Liver (tissue), 9 donors: ENCODE results near the gene CARD14. TPM values are rescaled to one million over a fixed set of nuclear protein-coding genes. Genes with fewer than 3 reads are reported as not detected.

Source experiments
- DNase-seq: peaks from one replicate; pipeline ENCODE4 v3.0.0-alpha.2; 2017; ENCODE audit warnings: low spot score
- H3K27ac ChIP-seq, 2 donors: one replicate each; pipeline ENCODE4 v1.7.0; 2013; ENCODE audit warnings: inconsistent platforms in 2 of 2, low read length in 2 of 2, control low read depth in 1 of 2, low read depth in 1 of 2, mild to moderate bottlenecking in 1 of 2
- H3K27me3 ChIP-seq, 4 donors: one replicate each; pipeline versions ENCODE4 v1.6.1 to v1.7.0; 2013; ENCODE audit warnings: low read length in 3 of 4, inconsistent platforms in 1 of 4, mild to moderate bottlenecking in 1 of 4, moderate library complexity in 1 of 4; ENCODE audit not compliant: control insufficient read depth in 4 of 4, insufficient read depth in 4 of 4
- H3K36me3 ChIP-seq, 4 donors: one replicate each; pipeline versions ENCODE4 v1.6.1 to v1.7.0; 2013; ENCODE audit warnings: low read length in 3 of 4, mild to moderate bottlenecking in 3 of 4, low read depth in 1 of 4, moderate library complexity in 1 of 4; ENCODE audit not compliant: control insufficient read depth in 4 of 4, insufficient read depth in 3 of 4
- H3K4me1 ChIP-seq, 4 donors: one replicate each; pipeline versions ENCODE4 v1.6.1 to v1.7.0; 2013; ENCODE audit warnings: low read length in 3 of 4, mild to moderate bottlenecking in 3 of 4, moderate library complexity in 1 of 4; ENCODE audit not compliant: control insufficient read depth in 4 of 4, insufficient read depth in 4 of 4
- H3K4me3 ChIP-seq, 3 donors: one replicate each; pipeline versions ENCODE4 v1.6.1 to v1.7.0; 2013; ENCODE audit warnings: low read length in 3 of 3, control low read depth in 1 of 3, low read depth in 1 of 3, mild to moderate bottlenecking in 1 of 3
- H3K9ac ChIP-seq, 2 donors: one replicate each; pipeline ENCODE4 v1.7.0; 2013; ENCODE audit warnings: low read length in 2 of 2, mild to moderate bottlenecking in 2 of 2, moderate library complexity in 2 of 2, control low read depth in 1 of 2, low read depth in 1 of 2
- H3K9me3 ChIP-seq, 4 donors: one replicate each; pipeline versions ENCODE4 v1.6.1 to v1.7.0; 2013; ENCODE audit warnings: low read length in 3 of 4; ENCODE audit not compliant: control insufficient read depth in 4 of 4
- ATF3 ChIP-seq: IDR thresholded peaks from 2 replicates; pipeline ENCODE4 v1.6.1; 2016; ENCODE audit warnings: antibody characterized with exemption
- CTCF ChIP-seq: fragments of 150-350 bp; IDR thresholded peaks from 2 replicates; pipeline ENCODE4 v1.5.1; 2017; ENCODE audit warnings: improper control_type of control experiment, low read depth, low read length; ENCODE audit not compliant: missing input control
- EGR1 ChIP-seq, 2 donors: IDR thresholded peaks; 2 replicates each; pipeline ENCODE4 v1.6.1; 2016 to 2018; ENCODE audit warnings: antibody characterized with exemption in 2 of 2, low read depth in 2 of 2
- FOXA1 ChIP-seq: IDR thresholded peaks from 2 replicates; pipeline ENCODE4 v1.6.1; 2016; ENCODE audit warnings: antibody characterized with exemption
- FOXA2 ChIP-seq: IDR thresholded peaks from 2 replicates; pipeline ENCODE4 v1.6.1; 2016; ENCODE audit warnings: antibody characterized with exemption
- GABPA ChIP-seq, 2 donors: IDR thresholded peaks in 1 of 2; conservative IDR thresholded peaks in 1 of 2; 2 replicates each; pipeline ENCODE4 v1.6.1; 2016; ENCODE audit warnings: antibody characterized with exemption in 2 of 2, mild to moderate bottlenecking in 1 of 2, moderate library complexity in 1 of 2
- HNF4A ChIP-seq, 2 donors: conservative IDR thresholded peaks; 2 replicates each; pipeline ENCODE4 v1.6.1; 2016; ENCODE audit warnings: antibody characterized with exemption in 2 of 2, mild to moderate bottlenecking in 2 of 2
- HNF4G ChIP-seq: IDR thresholded peaks from 2 replicates; pipeline ENCODE4 v1.6.1; 2016; ENCODE audit warnings: antibody characterized with exemption
- JUND ChIP-seq, 2 donors: IDR thresholded peaks; 2 replicates each; pipeline ENCODE4 v1.6.1; 2016; ENCODE audit warnings: antibody characterized with exemption in 2 of 2
- NR2F2 ChIP-seq: IDR thresholded peaks from 2 replicates; pipeline ENCODE4 v1.6.1; 2016; ENCODE audit warnings: antibody characterized with exemption
- RAD21 ChIP-seq, 2 donors: IDR thresholded peaks; 2 replicates each; pipeline ENCODE4 v1.6.1; 2016; ENCODE audit warnings: antibody characterized with exemption in 2 of 2, mild to moderate bottlenecking in 2 of 2
- RXRA ChIP-seq, 2 donors: IDR thresholded peaks; 2 replicates each; pipeline ENCODE4 v1.6.1; 2017 to 2018; ENCODE audit warnings: antibody characterized with exemption in 2 of 2, mild to moderate bottlenecking in 1 of 2
- SP1 ChIP-seq: IDR thresholded peaks from 2 replicates; pipeline ENCODE4 v1.6.1; 2018; ENCODE audit warnings: antibody characterized with exemption, mild to moderate bottlenecking
- YY1 ChIP-seq: IDR thresholded peaks from 2 replicates; pipeline ENCODE4 v1.6.1; 2016; ENCODE audit warnings: antibody characterized with exemption, mild to moderate bottlenecking
- WGBS: extraction: QIAGEN DNeasy Blood & Tissue Kit; methylation state at CpG from one replicate; pipeline ENCODE4 v1.1.7; 2013; 5-methylcytosine and 5-hydroxymethylcytosine counted together
- polyA plus RNA-seq, 2 donors: library from polyadenylated mRNA; stranded (reverse) in 1 of 2; unstranded in 1 of 2; fragments of 200-250 nt in 1 of 2; fragments of >200 nt in 1 of 2; fragmentation: Nextera tagmentation in 1 of 2; extraction: Ambion mirVana in 1 of 2; gene quantifications; one replicate each; pipeline versions ENCODE4 v1.2.1 to v1.2.3, GENCODE V29; 2013 to 2015
- total RNA-seq, 2 donors: library from RNA; depleted of rRNA; stranded (reverse); fragments of >200 nt; gene quantifications; one replicate each; pipeline ENCODE4 v1.2.3, GENCODE V29; 2014
- TF ChIP-seq, protein P1 (sequence below): IDR thresholded peaks from 2 replicates; pipeline ENCODE4 v1.6.1; 2016; ENCODE audit warnings: antibody characterized with exemption
- TF ChIP-seq, protein P2 (sequence below): IDR thresholded peaks from 2 replicates; pipeline ENCODE4 v1.6.1; 2016; ENCODE audit warnings: antibody characterized with exemption, mild to moderate bottlenecking
- donor health status: healthy.
- donor health status: healthy.
- donor health status: healthy.
- donor health status: healthy.
- donor health status: healthy.

The CARD14 gene
- total and polyA plus RNA-seq, 4 donors: 0.07 to 0.70 (median 0.29) TPM

DNA sequence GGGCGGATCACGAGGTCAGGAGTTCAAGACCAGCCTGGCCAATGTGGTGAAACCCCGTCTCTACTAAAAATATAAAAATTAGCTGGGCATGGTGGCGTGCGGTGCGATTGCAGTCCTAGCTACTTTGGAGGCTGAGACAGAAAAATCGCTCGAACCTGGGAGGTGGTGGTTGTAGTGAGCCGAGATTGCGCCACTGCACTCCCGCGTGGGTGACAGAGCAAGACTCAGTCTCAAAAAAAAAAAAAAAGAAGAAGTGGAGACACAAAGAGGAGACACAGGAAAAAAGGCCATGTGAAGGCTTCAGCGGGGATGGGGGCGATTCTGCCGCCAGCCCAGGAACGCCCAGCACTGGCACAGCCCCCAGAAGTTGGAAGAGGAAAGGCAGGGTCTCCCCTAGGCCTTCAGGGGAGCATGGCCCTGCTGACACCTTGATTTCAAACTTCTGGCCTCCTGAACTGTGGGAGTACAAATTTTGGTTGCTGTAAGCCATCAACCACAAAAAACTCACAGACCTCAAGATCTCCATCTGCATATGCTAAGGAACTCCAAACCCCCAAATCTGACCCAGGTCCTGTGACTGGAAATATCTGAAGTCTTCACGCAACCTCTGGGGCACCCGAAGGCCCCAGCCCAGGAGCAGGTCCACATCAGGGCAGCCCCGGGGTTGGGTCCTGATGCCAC, 43.3 kb downstream of the CARD14 start (continued):
- no peak for TF ChIP-seq FOXA1

GRCh38 chr17:80213643-80213975, 43.8 kb downstream of the CARD14 start:
- Histone ChIP-seq H3K4me1 (peaks cover 0 to 3% (median under 1%) of the 10 kb centered on the region in 4 donors), H3K9me3 (no peaks in the 10 kb centered on the region), H3K27ac (no peak overlapping the region), H3K9ac (no peak overlapping the region), H3K4me3 (no peak overlapping the region), H3K27me3 (no peaks in the 10 kb centered on the region), H3K36me3 (peaks cover 2 to 51% (median 19%) of the 10 kb centered on the region in 4 donors)
- 95% methylated on average over 17 of the region's 17 CpGs for WGBS
- no peak for DNase-seq
- TF ChIP-seq GABPA (IDR thresholded peaks at IDR 0.05 in 1 of 2, conservative IDR thresholded peaks at IDR 0.05 in 1 of 2) (no peak), YY1 (no peak), FOXA1 (no peak), ATF3 (no peak), FOXA2 (no peak), RXRA (IDR thresholded peaks at IDR 0.05) (no peak), EGR1 (IDR thresholded peaks at IDR 0.05; ENCODE audit: low read depth in 2 of 2) (no peak), CTCF (no peak), HNF4G (no peak), JUND (IDR thresholded peaks at IDR 0.05) (no peak), SP1 (no peak), NR2F2 (no peak), HNF4A (conservative IDR thresholded peaks at IDR 0.05) (no peak), RAD21 (IDR thresholded peaks at IDR 0.05) (no peak)
- TF ChIP-seq, protein P1, sequence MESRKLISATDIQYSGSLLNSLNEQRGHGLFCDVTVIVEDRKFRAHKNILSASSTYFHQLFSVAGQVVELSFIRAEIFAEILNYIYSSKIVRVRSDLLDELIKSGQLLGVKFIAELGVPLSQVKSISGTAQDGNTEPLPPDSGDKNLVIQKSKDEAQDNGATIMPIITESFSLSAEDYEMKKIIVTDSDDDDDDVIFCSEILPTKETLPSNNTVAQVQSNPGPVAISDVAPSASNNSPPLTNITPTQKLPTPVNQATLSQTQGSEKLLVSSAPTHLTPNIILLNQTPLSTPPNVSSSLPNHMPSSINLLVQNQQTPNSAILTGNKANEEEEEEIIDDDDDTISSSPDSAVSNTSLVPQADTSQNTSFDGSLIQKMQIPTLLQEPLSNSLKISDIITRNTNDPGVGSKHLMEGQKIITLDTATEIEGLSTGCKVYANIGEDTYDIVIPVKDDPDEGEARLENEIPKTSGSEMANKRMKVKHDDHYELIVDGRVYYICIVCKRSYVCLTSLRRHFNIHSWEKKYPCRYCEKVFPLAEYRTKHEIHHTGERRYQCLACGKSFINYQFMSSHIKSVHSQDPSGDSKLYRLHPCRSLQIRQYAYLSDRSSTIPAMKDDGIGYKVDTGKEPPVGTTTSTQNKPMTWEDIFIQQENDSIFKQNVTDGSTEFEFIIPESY: no peak
- TF ChIP-seq, protein P2, sequence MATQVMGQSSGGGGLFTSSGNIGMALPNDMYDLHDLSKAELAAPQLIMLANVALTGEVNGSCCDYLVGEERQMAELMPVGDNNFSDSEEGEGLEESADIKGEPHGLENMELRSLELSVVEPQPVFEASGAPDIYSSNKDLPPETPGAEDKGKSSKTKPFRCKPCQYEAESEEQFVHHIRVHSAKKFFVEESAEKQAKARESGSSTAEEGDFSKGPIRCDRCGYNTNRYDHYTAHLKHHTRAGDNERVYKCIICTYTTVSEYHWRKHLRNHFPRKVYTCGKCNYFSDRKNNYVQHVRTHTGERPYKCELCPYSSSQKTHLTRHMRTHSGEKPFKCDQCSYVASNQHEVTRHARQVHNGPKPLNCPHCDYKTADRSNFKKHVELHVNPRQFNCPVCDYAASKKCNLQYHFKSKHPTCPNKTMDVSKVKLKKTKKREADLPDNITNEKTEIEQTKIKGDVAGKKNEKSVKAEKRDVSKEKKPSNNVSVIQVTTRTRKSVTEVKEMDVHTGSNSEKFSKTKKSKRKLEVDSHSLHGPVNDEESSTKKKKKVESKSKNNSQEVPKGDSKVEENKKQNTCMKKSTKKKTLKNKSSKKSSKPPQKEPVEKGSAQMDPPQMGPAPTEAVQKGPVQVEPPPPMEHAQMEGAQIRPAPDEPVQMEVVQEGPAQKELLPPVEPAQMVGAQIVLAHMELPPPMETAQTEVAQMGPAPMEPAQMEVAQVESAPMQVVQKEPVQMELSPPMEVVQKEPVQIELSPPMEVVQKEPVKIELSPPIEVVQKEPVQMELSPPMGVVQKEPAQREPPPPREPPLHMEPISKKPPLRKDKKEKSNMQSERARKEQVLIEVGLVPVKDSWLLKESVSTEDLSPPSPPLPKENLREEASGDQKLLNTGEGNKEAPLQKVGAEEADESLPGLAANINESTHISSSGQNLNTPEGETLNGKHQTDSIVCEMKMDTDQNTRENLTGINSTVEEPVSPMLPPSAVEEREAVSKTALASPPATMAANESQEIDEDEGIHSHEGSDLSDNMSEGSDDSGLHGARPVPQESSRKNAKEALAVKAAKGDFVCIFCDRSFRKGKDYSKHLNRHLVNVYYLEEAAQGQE: no peak
